HEK293 (cell line): ENCODE measurements around the gene DPH7.

Experiments
- ELK4 ChIP-seq: IDR thresholded peaks from 2 replicates; pipeline ENCODE4 v1.6.1; 2011; ENCODE audit warnings: mild to moderate bottlenecking, low read depth, low read length, borderline replicate concordance
- GLIS1 ChIP-seq: fragments of 450-650 bp; formaldehyde crosslinking; IDR thresholded peaks from 2 replicates; pipeline ENCODE4 v1.5.1; 2016; ENCODE audit warnings: missing biosample characterization, missing genetic modification characterization
- HIC1 ChIP-seq: fragments of 450-650 bp; formaldehyde crosslinking; IDR thresholded peaks from 2 replicates; pipeline ENCODE4 v1.5.1; 2016; ENCODE audit warnings: missing biosample characterization, missing genetic modification characterization
- KLF10 ChIP-seq: fragments of 450-650 bp; IDR thresholded peaks from 2 replicates; pipeline ENCODE4 v1.5.1; 2018; ENCODE audit warnings: missing biosample characterization, mild to moderate bottlenecking, missing genetic modification characterization
- MYNN ChIP-seq: fragments of 450-650 bp; formaldehyde crosslinking; IDR thresholded peaks from 2 replicates; pipeline ENCODE4 v1.5.1; 2016; ENCODE audit warnings: missing biosample characterization, missing genetic modification characterization, borderline replicate concordance
- OSR2 ChIP-seq: fragments of 450-650 bp; formaldehyde crosslinking; IDR thresholded peaks from 2 replicates; pipeline ENCODE4 v1.5.1; 2016; ENCODE audit warnings: missing biosample characterization, missing genetic modification characterization
- PRDM10 ChIP-seq: fragments of 450-650 bp; formaldehyde crosslinking; IDR thresholded peaks from 2 replicates; pipeline ENCODE4 v1.5.1; 2016; ENCODE audit warnings: missing biosample characterization, missing genetic modification characterization
- SCRT2 ChIP-seq: fragments of 450-650 bp; formaldehyde crosslinking; IDR thresholded peaks from 2 replicates; pipeline ENCODE4 v1.5.1; 2016; ENCODE audit warnings: missing biosample characterization, missing genetic modification characterization
- ZBTB44 ChIP-seq: fragments of 450-650 bp; IDR thresholded peaks from 2 replicates; pipeline ENCODE4 v1.5.1; 2018; ENCODE audit warnings: missing biosample characterization, mild to moderate bottlenecking, missing genetic modification characterization
- ZFP3 ChIP-seq: fragments of 450-650 bp; formaldehyde crosslinking; IDR thresholded peaks from 2 replicates; pipeline ENCODE4 v1.5.1; 2016; ENCODE audit warnings: low read depth, missing biosample characterization, missing genetic modification characterization
- ZIC2 ChIP-seq: fragments of 450-650 bp; formaldehyde crosslinking; IDR thresholded peaks from 2 replicates; pipeline ENCODE4 v1.5.1; 2016; ENCODE audit warnings: missing biosample characterization, missing genetic modification characterization
- ZNF10 ChIP-seq: fragments of 450-650 bp; formaldehyde crosslinking; IDR thresholded peaks from 2 replicates; pipeline ENCODE4 v1.5.1; 2017; ENCODE audit warnings: missing biosample characterization, missing genetic modification characterization
- ZNF19 ChIP-seq: fragments of 450-650 bp; formaldehyde crosslinking; IDR thresholded peaks from 2 replicates; pipeline ENCODE4; 2016; ENCODE audit warnings: missing biosample characterization, missing genetic modification characterization, low read depth
- ZNF202 ChIP-seq: fragments of 450-650 bp; formaldehyde crosslinking; IDR thresholded peaks from 2 replicates; pipeline ENCODE4 v1.5.1; 2016; ENCODE audit warnings: missing biosample characterization, missing genetic modification characterization, borderline replicate concordance
- ZNF211 ChIP-seq: fragments of 450-650 bp; formaldehyde crosslinking; IDR thresholded peaks from 2 replicates; pipeline ENCODE4 v1.5.1; 2016; ENCODE audit warnings: low read depth, missing biosample characterization, missing genetic modification characterization
- ZNF23 ChIP-seq: fragments of 450-650 bp; formaldehyde crosslinking; IDR thresholded peaks from 2 replicates; pipeline ENCODE4 v1.5.1; 2016; ENCODE audit warnings: missing biosample characterization, missing genetic modification characterization, borderline replicate concordance
- ZNF280D ChIP-seq: fragments of 450-650 bp; formaldehyde crosslinking; IDR thresholded peaks from 2 replicates; pipeline ENCODE4 v1.5.1; 2016; ENCODE audit warnings: missing biosample characterization, missing genetic modification characterization
- ZNF610 ChIP-seq: fragments of 450-650 bp; formaldehyde crosslinking; IDR thresholded peaks from 2 replicates; pipeline ENCODE4 v1.5.1; 2016; ENCODE audit warnings: missing biosample characterization, missing genetic modification characterization, borderline replicate concordance
- ZNF830 ChIP-seq: fragments of 450-650 bp; IDR thresholded peaks from 2 replicates; pipeline ENCODE4 v1.5.0; 2018; ENCODE audit warnings: missing biosample characterization, missing genetic modification characterization, low read depth, mild to moderate bottlenecking, moderate library complexity
- ZSCAN23 ChIP-seq: fragments of 450-650 bp; formaldehyde crosslinking; IDR thresholded peaks from 2 replicates; pipeline ENCODE4 v1.5.1; 2016; ENCODE audit warnings: missing biosample characterization, missing genetic modification characterization
- TF ChIP-seq, protein P1 (sequence below): fragments of 450-650 bp; formaldehyde crosslinking; IDR thresholded peaks from 2 replicates; pipeline ENCODE4 v1.5.1; 2016; ENCODE audit warnings: missing biosample characterization, missing genetic modification characterization
- TF ChIP-seq, protein P2 (sequence below): fragments of 450-650 bp; formaldehyde crosslinking; IDR thresholded peaks from 2 replicates; pipeline ENCODE4 v1.5.1; 2016; ENCODE audit warnings: missing biosample characterization, missing genetic modification characterization

The DPH7 gene

GRCh38 chr9:137606005-137606621 is 27.4 kb upstream of the DPH7 start (continued):
- no peak for TF ChIP-seq PRDM10
- no peak for TF ChIP-seq ELK4
- TF ChIP-seq ZNF280D (tag by site-specific recombination), result no peak
- no peak for TF ChIP-seq ZFP3 (tag by site-specific recombination)
- peak; percentile 40; the same call in 1 of the 2 replicates for TF ChIP-seq HIC1 (tag by site-specific recombination)
- TF ChIP-seq ZBTB44 (tag by site-specific recombination), result no peak
- TF ChIP-seq KLF10, result 0 out of 2 replicates have a peak, but pooled peaks have one; percentile 20
- TF ChIP-seq, protein P1, sequence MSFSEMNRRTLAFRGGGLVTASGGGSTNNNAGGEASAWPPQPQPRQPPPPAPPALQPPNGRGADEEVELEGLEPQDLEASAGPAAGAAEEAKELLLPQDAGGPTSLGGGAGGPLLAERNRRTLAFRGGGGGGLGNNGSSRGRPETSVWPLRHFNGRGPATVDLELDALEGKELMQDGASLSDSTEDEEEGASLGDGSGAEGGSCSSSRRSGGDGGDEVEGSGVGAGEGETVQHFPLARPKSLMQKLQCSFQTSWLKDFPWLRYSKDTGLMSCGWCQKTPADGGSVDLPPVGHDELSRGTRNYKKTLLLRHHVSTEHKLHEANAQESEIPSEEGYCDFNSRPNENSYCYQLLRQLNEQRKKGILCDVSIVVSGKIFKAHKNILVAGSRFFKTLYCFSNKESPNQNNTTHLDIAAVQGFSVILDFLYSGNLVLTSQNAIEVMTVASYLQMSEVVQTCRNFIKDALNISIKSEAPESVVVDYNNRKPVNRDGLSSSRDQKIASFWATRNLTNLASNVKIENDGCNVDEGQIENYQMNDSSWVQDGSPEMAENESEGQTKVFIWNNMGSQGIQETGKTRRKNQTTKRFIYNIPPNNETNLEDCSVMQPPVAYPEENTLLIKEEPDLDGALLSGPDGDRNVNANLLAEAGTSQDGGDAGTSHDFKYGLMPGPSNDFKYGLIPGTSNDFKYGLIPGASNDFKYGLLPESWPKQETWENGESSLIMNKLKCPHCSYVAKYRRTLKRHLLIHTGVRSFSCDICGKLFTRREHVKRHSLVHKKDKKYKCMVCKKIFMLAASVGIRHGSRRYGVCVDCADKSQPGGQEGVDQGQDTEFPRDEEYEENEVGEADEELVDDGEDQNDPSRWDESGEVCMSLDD (tag by site-specific recombination), result no peak
- TF ChIP-seq ZNF211 (tag by site-specific recombination), result no peak
- TF ChIP-seq GLIS1 (tag by site-specific recombination), result peak; percentile 90
- 0 out of 2 replicates have a peak, but pooled peaks have one; percentile 18 for TF ChIP-seq SCRT2 (tag by site-specific recombination)
- TF ChIP-seq ZNF830 (tag by site-specific recombination), result no peak
- TF ChIP-seq ZNF19 (tag by site-specific recombination), result no peak
- no peak for TF ChIP-seq ZNF10 (tag by site-specific recombination)
- TF ChIP-seq, protein P2, sequence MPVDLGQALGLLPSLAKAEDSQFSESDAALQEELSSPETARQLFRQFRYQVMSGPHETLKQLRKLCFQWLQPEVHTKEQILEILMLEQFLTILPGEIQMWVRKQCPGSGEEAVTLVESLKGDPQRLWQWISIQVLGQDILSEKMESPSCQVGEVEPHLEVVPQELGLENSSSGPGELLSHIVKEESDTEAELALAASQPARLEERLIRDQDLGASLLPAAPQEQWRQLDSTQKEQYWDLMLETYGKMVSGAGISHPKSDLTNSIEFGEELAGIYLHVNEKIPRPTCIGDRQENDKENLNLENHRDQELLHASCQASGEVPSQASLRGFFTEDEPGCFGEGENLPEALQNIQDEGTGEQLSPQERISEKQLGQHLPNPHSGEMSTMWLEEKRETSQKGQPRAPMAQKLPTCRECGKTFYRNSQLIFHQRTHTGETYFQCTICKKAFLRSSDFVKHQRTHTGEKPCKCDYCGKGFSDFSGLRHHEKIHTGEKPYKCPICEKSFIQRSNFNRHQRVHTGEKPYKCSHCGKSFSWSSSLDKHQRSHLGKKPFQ (tag by site-specific recombination), result no peak
- TF ChIP-seq ZIC2 (tag by site-specific recombination), result peak; percentile 89
- TF ChIP-seq ZSCAN23, result no peak
- TF ChIP-seq MYNN (tag by site-specific recombination), result no peak
- TF ChIP-seq ZNF610 (tag by site-specific recombination), result no peak
- peak; percentile 33 for TF ChIP-seq OSR2 (tag by site-specific recombination)
- no peak for TF ChIP-seq ZNF202
- TF ChIP-seq ZNF23 (tag by site-specific recombination), result no peak
